Activated naive CD4-positive, alpha-beta T cell treated with anti-CD3 and anti-CD28 coated beads, Interleukin-2, amount 10 ng/mL, durations not matched to agents 7 days and 5 days (primary cell): ENCODE data around the gene TXNDC9.
"Not testable (repeated sequence)": the region's sequence is repeated elsewhere in the genome, so short reads cannot be mapped to it uniquely, and the experiment has no call there.

Experiments used
- CTCF ChIA-PET: fragments of 350-600 bp; sonication (Branson Sonifier 250); formaldehyde crosslinking; loops from one replicate; lab custom pipeline; 2021; ENCODE audit warnings: antibody characterized with exemption; lab: Charles Lee
- DNase-seq: peaks from one replicate; pipeline ENCODE4 v3.0.0-alpha.2; 2020
- H3K27ac Mint-ChIP-seq: one replicate; pipeline ENCODE4 v1.8.0; 2021; ENCODE audit warnings: mild to moderate bottlenecking, moderate library complexity, mixed read lengths
- H3K27me3 Mint-ChIP-seq: one replicate; pipeline ENCODE4 v1.8.0; 2021; ENCODE audit warnings: mild to moderate bottlenecking, mixed read lengths
- H3K36me3 Mint-ChIP-seq: one replicate; pipeline ENCODE4 v1.8.0; 2021; ENCODE audit warnings: mixed read lengths
- H3K4me1 Mint-ChIP-seq: one replicate; pipeline ENCODE4 v1.8.0; 2021; ENCODE audit warnings: mixed read lengths
- H3K4me3 Mint-ChIP-seq: one replicate; pipeline ENCODE4 v1.8.0; 2021; ENCODE audit warnings: mild to moderate bottlenecking, moderate library complexity, mixed read lengths
- H3K9me3 Mint-ChIP-seq: one replicate; pipeline ENCODE4 v1.8.0; 2021; ENCODE audit warnings: mixed read lengths

TXNDC9 gene

GRCh38 chr2:99279969-99280695, 56.0 kb downstream of the TXNDC9 start:
- Mint-ChIP-seq H3K36me3 (peaks cover 4% of the 10 kb centered on the region), H3K4me3 (no peak overlapping the region), H3K4me1 (no peaks in the 10 kb centered on the region), H3K27me3 (no peaks in the 10 kb centered on the region), H3K9me3 (peaks cover 8% of the 10 kb centered on the region), H3K27ac (no peak overlapping the region)
- no peak for DNase-seq
- CTCF ChIA-PET = no interaction called here

DNA sequence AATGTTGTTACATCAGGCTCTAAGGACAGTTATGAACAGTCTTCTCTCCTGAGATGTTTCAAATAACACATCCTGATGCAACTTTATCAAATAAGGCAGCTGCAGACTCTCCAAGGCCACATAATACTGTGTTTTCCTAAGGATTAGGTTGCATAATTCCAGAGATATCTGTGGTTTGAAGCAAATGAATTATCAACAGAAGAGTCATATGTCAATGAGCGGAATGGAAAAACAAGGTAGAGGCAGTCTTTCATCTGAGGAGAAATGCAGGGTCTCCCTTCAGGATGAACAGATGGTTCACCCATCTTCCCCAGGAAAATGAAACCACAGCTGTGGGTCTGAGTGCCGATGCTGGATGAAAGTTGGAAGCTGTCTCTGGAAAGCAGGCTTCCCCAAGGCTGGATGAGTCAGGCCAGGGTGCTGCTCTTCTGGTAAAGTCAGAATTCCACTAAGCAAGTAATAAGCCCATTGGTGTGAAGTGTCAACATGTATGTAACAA, 57.3 kb downstream of the TXNDC9 start:
- CTCF ChIA-PET = no interaction called here
- H3K27ac Mint-ChIP-seq = no peak overlapping the region

DNA sequence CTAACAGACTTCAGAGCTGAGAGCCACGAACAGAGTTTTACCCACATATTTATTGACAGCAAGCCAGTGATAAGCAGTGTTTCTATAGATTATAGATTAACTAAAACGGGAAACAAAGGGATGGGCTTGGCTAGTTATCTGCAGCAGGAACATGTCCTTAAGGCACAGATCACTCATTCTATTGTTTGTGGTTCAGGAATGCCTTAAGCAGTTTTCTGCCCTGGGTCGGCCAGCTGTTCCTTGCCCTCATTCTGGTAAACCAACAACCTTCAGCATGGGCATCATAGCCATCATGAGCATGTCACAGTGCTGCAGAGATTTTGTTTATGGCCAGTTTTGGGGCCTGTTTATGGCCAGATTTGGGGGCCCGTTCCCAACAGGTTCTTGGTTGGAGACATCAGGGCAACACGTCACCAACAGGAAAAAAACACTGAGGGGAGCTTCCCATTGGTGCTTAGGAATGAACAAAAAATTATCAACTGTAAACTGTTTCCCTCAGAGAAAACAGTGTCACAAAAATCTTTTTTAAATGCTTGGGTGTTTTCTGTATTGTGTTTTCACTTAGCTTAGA, 57.9 kb downstream of the TXNDC9 start:
- H3K9me3 Mint-ChIP-seq, H3K36me3 Mint-ChIP-seq, H3K27me3 Mint-ChIP-seq, H3K4me1 Mint-ChIP-seq, DNase-seq, CTCF ChIA-PET, H3K27ac Mint-ChIP-seq, H3K4me3 Mint-ChIP-seq: not testable (repeated sequence)

More for the DNA sequence above, 57.3 kb downstream of the TXNDC9 start:
- H3K9me3 Mint-ChIP-seq = peaks cover 8% of the 10 kb centered on the region
- no peaks in the 10 kb centered on the region for H3K4me1 Mint-ChIP-seq
- no peaks in the 10 kb centered on the region for H3K27me3 Mint-ChIP-seq
- DNase-seq = no peak
- peaks cover 4% of the 10 kb centered on the region for H3K36me3 Mint-ChIP-seq
- H3K4me3 Mint-ChIP-seq = no peak overlapping the region

GRCh38 chr2:99275882-99276281, 60.3 kb downstream of the TXNDC9 start:
- Mint-ChIP-seq H3K27me3 (no peaks in the 10 kb centered on the region), H3K4me1 (no peaks in the 10 kb centered on the region), H3K36me3 (peaks cover 4% of the 10 kb centered on the region), H3K4me3 (no peak overlapping the region), H3K9me3 (peaks cover 16% of the 10 kb centered on the region), H3K27ac (no peak overlapping the region)
- DNase-seq = no peak
- CTCF ChIA-PET = no interaction called here
